22Rv1 (cell line): ENCODE results near the gene CCT8L2.
"Not testable (repeated sequence)": the region's sequence is repeated elsewhere in the genome, so short reads cannot be mapped to it uniquely, and the experiment has no call there.

Source experiments
- ZFX ChIP-seq: fragments of 450-650 bp; IDR thresholded peaks from 2 replicates; pipeline ENCODE4 v1.6.1; 2017; ENCODE audit warnings: antibody characterized with exemption, borderline replicate concordance
- TF ChIP-seq, protein P1 (sequence below): fragments of 450-650 bp; IDR thresholded peaks from 2 replicates; pipeline ENCODE4 v1.5.1; 2017; ENCODE audit warnings: mild to moderate bottlenecking

GRCh38 chr22:16569240-16569834 is 23.3 kb downstream of the CCT8L2 start:
- TF ChIP-seq, protein P1, sequence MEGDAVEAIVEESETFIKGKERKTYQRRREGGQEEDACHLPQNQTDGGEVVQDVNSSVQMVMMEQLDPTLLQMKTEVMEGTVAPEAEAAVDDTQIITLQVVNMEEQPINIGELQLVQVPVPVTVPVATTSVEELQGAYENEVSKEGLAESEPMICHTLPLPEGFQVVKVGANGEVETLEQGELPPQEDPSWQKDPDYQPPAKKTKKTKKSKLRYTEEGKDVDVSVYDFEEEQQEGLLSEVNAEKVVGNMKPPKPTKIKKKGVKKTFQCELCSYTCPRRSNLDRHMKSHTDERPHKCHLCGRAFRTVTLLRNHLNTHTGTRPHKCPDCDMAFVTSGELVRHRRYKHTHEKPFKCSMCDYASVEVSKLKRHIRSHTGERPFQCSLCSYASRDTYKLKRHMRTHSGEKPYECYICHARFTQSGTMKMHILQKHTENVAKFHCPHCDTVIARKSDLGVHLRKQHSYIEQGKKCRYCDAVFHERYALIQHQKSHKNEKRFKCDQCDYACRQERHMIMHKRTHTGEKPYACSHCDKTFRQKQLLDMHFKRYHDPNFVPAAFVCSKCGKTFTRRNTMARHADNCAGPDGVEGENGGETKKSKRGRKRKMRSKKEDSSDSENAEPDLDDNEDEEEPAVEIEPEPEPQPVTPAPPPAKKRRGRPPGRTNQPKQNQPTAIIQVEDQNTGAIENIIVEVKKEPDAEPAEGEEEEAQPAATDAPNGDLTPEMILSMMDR = not testable (repeated sequence)
- not testable (repeated sequence) for TF ChIP-seq ZFX
